ENCODE data around the gene CXCL3.

- TF ChIP-seq, protein P1, sequence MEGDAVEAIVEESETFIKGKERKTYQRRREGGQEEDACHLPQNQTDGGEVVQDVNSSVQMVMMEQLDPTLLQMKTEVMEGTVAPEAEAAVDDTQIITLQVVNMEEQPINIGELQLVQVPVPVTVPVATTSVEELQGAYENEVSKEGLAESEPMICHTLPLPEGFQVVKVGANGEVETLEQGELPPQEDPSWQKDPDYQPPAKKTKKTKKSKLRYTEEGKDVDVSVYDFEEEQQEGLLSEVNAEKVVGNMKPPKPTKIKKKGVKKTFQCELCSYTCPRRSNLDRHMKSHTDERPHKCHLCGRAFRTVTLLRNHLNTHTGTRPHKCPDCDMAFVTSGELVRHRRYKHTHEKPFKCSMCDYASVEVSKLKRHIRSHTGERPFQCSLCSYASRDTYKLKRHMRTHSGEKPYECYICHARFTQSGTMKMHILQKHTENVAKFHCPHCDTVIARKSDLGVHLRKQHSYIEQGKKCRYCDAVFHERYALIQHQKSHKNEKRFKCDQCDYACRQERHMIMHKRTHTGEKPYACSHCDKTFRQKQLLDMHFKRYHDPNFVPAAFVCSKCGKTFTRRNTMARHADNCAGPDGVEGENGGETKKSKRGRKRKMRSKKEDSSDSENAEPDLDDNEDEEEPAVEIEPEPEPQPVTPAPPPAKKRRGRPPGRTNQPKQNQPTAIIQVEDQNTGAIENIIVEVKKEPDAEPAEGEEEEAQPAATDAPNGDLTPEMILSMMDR (IDR thresholded peaks at IDR 0.05) = no peak
- TF ChIP-seq POLR2AphosphoS5 (IDR thresholded peaks at IDR 0.05) = no peak
Observed at GRCh38 chr4:73992050-73992449, 46.4 kb downstream of the CXCL3 start.
